WTC11 (cell line): Measurements from ENCODE around the gene HBQ1.

Experiments
- IRF2 ChIP-seq: sonication (generic); formaldehyde crosslinking; IDR thresholded peaks from 2 replicates; pipeline ENCODE4 v1.8.0; 2022; ENCODE audit warnings: low read depth, missing genetic modification reagents, borderline replicate concordance
- TP53 ChIP-seq: sonication (generic); formaldehyde crosslinking; IDR thresholded peaks from 2 replicates; pipeline ENCODE4 v1.8.1; 2023; ENCODE audit warnings: mild to moderate bottlenecking, missing genetic modification reagents
- TF ChIP-seq, protein P1 (sequence below): fragments of 200-600 bp; IDR thresholded peaks from 2 replicates; pipeline ENCODE4 v1.8.0; 2022; ENCODE audit warnings: antibody characterized with exemption
- TF ChIP-seq, protein P2 (sequence below): sonication (generic); formaldehyde crosslinking; IDR thresholded peaks from 2 replicates; pipeline ENCODE4 v1.8.0; 2023; ENCODE audit warnings: missing genetic modification reagents
- TF ChIP-seq, protein P3 (sequence below): sonication (generic); formaldehyde crosslinking; IDR thresholded peaks from 2 replicates; pipeline ENCODE4 v1.8.1; 2023; ENCODE audit warnings: mild to moderate bottlenecking, missing genetic modification reagents
- TF ChIP-seq, protein P4 (sequence below): sonication (generic); formaldehyde crosslinking; IDR thresholded peaks from 2 replicates; pipeline ENCODE4 v1.8.1; 2023; ENCODE audit warnings: mild to moderate bottlenecking, missing genetic modification reagents

DNA sequence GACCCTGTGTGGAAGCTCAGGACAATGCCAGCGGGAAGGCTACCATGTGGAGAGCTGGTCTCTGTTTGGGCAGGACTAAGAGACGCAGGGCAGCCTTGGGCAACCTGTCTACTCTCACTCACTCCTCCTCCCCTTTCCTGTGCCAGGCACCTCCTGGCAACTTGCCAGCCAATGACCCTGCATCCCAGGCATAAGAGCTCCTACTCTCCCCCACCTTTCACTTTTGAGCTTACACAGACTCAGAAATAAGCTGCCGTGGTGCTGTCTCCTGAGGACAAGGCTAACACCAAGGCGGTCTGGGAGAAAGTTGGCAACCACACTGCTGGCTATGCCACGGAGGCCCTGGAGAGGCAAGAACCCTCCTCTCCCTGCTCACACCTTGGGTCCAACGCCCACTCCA lies 11.8 kb upstream of the HBQ1 start:
- TF ChIP-seq, protein P1, sequence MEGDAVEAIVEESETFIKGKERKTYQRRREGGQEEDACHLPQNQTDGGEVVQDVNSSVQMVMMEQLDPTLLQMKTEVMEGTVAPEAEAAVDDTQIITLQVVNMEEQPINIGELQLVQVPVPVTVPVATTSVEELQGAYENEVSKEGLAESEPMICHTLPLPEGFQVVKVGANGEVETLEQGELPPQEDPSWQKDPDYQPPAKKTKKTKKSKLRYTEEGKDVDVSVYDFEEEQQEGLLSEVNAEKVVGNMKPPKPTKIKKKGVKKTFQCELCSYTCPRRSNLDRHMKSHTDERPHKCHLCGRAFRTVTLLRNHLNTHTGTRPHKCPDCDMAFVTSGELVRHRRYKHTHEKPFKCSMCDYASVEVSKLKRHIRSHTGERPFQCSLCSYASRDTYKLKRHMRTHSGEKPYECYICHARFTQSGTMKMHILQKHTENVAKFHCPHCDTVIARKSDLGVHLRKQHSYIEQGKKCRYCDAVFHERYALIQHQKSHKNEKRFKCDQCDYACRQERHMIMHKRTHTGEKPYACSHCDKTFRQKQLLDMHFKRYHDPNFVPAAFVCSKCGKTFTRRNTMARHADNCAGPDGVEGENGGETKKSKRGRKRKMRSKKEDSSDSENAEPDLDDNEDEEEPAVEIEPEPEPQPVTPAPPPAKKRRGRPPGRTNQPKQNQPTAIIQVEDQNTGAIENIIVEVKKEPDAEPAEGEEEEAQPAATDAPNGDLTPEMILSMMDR, result no peak
- TF ChIP-seq, protein P2, sequence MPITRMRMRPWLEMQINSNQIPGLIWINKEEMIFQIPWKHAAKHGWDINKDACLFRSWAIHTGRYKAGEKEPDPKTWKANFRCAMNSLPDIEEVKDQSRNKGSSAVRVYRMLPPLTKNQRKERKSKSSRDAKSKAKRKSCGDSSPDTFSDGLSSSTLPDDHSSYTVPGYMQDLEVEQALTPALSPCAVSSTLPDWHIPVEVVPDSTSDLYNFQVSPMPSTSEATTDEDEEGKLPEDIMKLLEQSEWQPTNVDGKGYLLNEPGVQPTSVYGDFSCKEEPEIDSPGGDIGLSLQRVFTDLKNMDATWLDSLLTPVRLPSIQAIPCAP (CRISPR knock-in tag), result no peak
- TF ChIP-seq, protein P3, sequence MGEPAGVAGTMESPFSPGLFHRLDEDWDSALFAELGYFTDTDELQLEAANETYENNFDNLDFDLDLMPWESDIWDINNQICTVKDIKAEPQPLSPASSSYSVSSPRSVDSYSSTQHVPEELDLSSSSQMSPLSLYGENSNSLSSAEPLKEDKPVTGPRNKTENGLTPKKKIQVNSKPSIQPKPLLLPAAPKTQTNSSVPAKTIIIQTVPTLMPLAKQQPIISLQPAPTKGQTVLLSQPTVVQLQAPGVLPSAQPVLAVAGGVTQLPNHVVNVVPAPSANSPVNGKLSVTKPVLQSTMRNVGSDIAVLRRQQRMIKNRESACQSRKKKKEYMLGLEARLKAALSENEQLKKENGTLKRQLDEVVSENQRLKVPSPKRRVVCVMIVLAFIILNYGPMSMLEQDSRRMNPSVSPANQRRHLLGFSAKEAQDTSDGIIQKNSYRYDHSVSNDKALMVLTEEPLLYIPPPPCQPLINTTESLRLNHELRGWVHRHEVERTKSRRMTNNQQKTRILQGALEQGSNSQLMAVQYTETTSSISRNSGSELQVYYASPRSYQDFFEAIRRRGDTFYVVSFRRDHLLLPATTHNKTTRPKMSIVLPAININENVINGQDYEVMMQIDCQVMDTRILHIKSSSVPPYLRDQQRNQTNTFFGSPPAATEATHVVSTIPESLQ (CRISPR knock-in tag), result no peak
- TF ChIP-seq, protein P4, sequence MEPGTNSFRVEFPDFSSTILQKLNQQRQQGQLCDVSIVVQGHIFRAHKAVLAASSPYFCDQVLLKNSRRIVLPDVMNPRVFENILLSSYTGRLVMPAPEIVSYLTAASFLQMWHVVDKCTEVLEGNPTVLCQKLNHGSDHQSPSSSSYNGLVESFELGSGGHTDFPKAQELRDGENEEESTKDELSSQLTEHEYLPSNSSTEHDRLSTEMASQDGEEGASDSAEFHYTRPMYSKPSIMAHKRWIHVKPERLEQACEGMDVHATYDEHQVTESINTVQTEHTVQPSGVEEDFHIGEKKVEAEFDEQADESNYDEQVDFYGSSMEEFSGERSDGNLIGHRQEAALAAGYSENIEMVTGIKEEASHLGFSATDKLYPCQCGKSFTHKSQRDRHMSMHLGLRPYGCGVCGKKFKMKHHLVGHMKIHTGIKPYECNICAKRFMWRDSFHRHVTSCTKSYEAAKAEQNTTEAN (CRISPR knock-in tag), result no peak
- TF ChIP-seq IRF2 (no peak), TP53 (CRISPR knock-in tag) (no peak)
